Measurements from ENCODE around the gene PRR12.

Gene PRR12

GRCh38 chr19:49590971-49591730 is at the start of gene PRR12:
TSS of gene PRR12 (plus strand) at chr19:49591182. CDS start at chr19:49591655, 473 bp downstream.
- peak; percentile 82 for DNase-seq

GRCh38 chr19:49541914-49542313 is 49.1 kb upstream of the PRR12 start:
- DNase-seq, result no peak

- DNase-seq, result no peak
Measured at GRCh38 chr19:49542446-49542845, 48.5 kb upstream of the PRR12 start.

GRCh38 chr19:49543032-49543431 is 48.0 kb upstream of the PRR12 start:
- no peak for DNase-seq

GRCh38 chr19:49544154-49544553 is 46.8 kb upstream of the PRR12 start:
- DNase-seq, result no peak

- DNase-seq, result peak; percentile 84
Measured at GRCh38 chr19:49546825-49547565, 44.0 kb upstream of the PRR12 start.

GRCh38 chr19:49549045-49549444 is 41.9 kb upstream of the PRR12 start:
- no peak for DNase-seq

- DNase-seq, result no peak
Measured at GRCh38 chr19:49551531-49551930, 39.5 kb upstream of the PRR12 start.

- no peak for DNase-seq
Measured at GRCh38 chr19:49552749-49553148, 38.2 kb upstream of the PRR12 start.

GRCh38 chr19:49553451-49554271 is 37.3 kb upstream of the PRR12 start:
- peak; percentile 70 for DNase-seq

- no peak for DNase-seq
Measured at GRCh38 chr19:49554701-49555181, 36.2 kb upstream of the PRR12 start.

GRCh38 chr19:49555600-49556411 is 35.2 kb upstream of the PRR12 start:
- DNase-seq, result peak; percentile 69

GRCh38 chr19:49556412-49557398 is 34.3 kb upstream of the PRR12 start:
- no peak for DNase-seq

GRCh38 chr19:49557641-49558325 is 33.2 kb upstream of the PRR12 start:
- no peak for DNase-seq

- DNase-seq, result no peak
Measured at GRCh38 chr19:49558591-49558990, 32.4 kb upstream of the PRR12 start.

GRCh38 chr19:49559443-49559842 is 31.5 kb upstream of the PRR12 start:
- DNase-seq, result no peak

- no peak for DNase-seq
Measured at GRCh38 chr19:49559928-49560327, 31.1 kb upstream of the PRR12 start.

GRCh38 chr19:49560358-49560900 is 30.6 kb upstream of the PRR12 start:
- no peak for DNase-seq

- DNase-seq, result no peak
Measured at GRCh38 chr19:49564616-49565045, 26.4 kb upstream of the PRR12 start.

GRCh38 chr19:49565261-49565660 is 25.7 kb upstream of the PRR12 start:
- no peak for DNase-seq

Measured in fibroblast of skin of right biceps (primary cell).